HG02943 (cell line): ENCODE results near the gene CCT7.

Experiments
- ATAC-seq: cut with Tn5 transposase; IDR thresholded peaks from one replicate; pipeline ENCODE4 v1.9.1; 2021; ENCODE audit warnings: mild to moderate bottlenecking, low read depth, moderate library complexity; ENCODE audit not compliant: unreplicated experiment

CCT7 gene

DNA sequence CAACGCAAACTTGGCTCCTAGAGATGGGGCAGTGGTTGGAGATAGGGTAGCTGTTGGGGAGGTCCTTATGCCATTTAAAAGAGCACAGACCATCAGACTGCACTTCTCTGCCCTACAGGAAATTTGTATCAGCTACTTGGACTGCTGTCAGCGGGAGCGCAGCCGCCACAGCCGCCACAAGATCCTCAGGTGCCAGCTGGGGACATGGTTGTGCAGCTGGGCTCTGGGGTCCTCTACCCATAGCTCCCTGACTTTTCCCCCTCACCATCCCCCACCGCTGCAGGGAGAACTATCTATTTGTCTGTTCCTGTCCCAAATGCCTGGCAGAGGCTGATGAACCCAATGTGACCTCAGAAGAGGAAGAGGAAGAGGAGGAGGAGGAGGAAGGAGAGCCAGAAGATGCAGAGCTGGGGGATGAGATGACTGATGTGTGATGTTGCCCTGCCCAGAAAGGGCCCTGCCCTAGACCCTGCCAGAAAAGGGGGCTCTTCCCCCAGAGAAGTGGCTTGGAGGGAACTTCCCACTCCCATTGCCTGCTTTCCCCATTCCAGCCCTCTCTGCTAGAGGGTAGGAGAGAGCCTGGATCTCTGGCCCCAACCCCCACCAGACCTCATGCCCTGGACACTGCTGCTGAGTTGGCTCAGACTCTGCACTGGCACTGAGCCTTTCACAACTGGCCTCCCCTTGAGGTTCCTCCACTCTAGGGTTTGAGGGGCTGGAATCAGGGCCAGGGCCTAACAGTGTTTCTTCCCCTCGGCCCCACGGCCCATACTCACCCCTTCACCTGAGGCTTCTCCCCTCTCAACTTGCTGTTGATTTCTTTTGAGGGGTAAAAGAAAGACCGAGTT, 8.4 kb upstream of the CCT7 start:
- no peak for ATAC-seq

DNA sequence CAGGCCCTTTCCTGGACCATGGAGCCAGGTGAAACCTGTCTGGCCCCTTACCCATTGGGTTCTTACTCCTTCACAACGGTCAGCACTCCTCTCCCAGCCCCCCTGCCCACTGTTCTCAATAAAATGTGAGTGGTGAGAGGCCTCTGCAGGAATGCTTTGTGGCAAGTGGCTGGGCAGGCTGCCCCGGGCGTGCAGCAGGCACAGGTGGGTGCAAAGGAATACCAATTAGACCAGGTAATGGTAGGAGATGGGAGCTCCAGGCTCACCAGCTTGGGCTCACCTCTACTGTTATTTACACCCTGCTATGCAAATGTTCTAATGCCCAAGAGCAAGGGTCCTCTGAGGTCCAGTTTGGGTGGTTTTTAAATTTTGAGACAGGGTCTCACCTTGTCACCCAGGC, 7.0 kb upstream of the CCT7 start:
- ATAC-seq = no peak

DNA sequence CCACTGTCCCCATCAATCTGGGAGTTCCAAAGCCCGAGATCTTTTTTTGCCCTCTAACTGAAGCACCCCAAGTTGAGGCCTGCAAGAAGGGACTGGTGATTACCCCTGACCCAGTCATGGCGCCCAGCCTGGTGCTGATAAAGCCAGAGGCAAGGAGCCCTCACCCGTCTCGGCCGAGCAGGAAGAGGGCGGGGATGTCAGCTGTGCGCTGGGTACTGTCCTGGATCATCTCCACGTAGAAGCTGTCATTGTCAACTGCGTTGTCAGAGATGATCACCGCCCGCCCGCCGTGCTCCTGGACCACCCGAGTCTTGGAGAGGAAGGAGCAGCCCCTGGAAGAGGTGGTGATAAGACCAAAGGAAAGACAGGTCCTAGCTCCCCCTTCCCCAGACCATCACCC, 5.5 kb upstream of the CCT7 start:
- no peak for ATAC-seq

DNA sequence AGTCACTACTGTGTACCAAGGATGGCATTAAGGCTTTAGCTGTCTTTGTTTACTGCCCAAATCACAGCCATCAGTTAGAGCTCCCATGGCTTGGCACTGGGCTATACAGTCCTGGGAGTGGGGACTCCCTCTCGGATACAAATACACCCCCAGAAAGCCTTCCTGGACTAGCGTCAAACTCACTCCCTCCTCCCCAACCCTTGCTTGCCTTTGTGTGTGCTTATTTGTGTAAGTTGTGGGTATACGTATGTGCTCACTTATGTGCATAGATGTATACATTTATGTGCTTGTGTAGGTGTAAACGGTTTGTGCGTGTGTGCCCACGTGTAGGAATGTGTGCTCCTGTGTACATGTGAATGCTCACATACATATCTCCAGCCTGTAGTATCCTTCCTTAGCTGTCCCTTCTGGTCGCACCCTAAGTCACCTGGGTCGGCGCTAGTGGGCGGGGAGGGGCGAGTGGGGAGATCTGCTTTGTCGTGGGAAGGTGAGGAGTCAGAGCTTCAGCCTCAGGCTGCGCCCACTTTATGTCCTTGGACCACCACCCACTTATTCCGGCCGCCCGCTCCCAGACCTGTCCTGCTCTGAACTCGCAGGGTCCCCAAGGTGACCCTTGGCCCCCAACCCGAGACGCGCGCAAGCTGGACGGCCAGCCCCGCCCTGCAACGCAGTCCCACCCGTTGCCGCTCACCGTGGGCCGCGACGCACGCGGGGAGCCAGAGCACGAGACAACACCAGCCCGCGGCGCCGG, 1.5 kb upstream of the CCT7 start:
- ATAC-seq = peak; percentile 4

DNA sequence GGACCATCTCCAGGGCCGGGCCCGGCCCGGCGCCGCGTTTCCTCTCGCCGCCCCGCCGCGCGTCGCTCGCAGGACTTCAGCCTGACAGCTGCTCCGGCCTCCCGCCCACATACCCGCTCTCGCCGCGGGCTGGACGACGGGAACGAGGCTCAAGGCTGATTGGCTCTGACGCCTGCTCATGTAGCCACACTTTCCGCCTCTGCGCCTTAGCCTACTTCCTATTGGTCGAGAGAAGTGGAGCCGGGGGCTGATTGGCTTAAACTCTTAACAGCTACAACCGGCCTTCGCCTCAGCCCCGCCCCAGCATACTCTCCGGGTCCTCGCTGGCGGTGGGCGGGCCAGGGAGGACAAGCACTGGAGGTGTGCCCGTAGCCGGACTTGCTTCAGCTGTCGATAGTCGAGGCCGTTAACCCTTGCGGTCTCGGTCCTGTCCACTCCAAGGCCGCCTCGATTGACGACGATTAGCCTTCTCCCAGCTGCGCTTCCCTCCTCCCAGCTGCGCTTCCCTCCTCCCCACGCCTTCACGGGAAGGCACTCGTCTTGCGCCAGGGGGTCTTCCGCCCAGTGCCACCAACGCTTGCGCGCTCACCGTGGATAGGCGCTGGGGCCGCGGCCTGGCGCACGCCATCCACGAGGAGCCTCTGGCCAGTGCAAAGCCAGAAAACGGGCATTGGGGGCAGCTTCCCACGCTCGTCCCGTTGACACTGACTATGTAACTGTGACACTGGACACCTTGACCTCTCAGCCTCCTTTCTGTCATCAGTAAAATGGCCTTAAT, 765 bp upstream of the CCT7 start, which contains the start of gene PRADC1:
PRADC1 (minus strand) TSS at position 86 of the 778 bp plus-strand sequence; CDS start at position 7, 79 bp downstream.
- peak; percentile 88 for ATAC-seq

DNA sequence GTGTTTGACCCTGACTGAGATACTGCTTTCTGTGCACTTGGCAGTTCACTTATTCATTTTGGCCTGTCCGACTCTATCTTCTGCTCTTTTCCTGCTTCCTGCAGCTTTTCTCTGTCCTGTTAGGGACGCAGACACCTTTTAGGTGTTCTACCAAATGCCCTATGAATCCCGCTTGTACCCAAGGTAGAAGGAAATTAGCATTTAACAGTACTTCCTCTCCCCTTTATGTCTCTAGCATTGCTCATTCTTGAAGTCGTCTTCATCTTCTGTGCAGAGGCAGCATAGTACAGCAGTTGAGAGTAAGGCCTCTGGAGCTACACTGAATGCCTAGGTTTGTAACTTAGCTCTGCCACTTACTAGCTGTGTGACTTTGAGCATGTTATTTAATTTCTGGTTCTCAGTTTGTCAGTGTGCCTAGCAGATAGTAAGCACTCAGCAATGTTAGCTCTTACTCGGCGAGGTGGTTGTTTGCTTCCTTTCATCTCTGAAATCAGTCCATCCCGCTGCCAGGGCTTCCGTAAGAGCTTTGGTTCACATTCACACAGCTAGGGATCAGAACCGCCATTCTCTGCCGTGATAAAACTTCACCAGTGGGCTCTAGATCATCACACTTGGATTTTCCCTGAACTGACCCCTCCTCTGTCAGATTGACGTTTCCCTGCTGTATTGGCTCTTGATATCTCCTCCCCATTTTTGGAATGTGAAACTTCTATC, 1.4 kb downstream of the CCT7 start:
- no peak for ATAC-seq

DNA sequence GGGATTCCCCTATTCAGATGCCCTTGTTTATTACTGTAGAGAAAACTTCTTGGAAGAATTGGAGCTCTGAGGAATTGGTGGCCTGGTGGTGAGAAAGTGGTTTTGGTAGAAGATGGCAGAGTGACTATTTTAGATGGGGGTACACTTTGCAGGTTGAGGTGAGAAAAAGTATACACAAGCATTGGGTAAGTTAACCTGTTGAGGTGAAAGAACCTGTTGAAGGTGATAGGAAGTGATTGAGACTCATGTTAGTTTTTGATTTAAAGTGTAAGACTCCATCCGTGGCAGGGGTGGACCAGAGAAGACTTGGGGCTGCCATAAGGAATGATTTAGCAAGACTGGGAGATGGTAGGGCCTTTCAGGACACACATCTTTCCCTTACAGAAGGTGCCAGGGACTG, 3.1 kb downstream of the CCT7 start:
- ATAC-seq = no peak

DNA sequence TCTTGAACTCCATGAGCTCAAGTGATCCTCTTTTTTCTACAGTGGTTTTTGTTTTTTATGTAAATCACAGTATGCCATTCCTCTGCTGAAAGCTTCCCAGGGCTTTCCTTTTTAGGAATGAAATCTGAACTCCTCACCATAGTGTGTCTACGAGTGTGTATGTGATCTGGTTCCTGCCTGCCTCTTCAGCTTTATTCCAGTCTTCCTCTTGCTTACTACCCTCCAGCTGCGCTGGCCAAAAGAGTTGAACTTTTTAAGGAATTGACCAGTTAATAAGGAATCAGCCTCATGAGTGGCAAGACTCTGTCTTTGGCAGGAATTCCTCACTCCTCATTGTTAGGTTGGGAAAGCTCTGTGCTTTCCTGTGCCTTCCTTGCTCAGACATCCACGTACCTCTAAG, 4.0 kb downstream of the CCT7 start:
- ATAC-seq = no peak

DNA sequence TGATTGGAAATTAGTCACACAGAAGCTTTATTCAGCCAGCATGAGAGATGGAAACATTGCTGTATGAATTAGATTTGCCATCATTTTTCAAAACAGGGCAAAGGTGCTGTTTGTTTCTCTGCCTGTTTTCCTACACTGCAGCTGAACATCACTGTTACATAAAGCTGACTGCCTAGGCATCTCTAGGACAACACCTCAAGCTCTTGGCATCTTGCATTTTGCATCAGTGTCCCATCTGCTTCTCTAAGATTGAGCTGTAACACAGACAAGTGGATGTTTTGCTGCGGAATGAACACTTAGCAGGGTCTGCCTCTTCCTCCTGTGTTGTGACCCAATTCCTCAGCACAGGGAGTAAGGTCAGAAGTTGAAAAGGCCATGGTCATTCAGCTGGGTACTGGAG, 4.9 kb downstream of the CCT7 start:
- ATAC-seq = no peak

DNA sequence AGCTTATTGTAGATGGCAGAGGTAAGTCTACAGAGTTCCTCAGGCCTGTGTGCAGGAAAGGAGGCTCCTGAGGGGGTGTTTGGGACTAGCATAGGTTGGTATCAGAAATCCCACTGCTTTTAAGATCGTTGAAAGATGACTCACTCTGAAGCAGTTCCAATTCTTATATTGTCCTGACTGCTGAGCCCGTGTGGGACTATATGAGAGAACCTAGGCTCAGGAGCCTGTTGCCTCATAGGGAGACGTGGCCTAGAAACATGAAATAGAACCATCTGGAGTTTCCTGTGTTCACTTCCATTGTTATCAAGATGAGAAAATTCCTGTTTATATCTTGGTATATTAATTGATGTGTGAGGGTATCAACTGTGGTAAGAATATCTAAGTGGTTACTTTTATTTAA, 5.7 kb downstream of the CCT7 start:
- no peak for ATAC-seq

DNA sequence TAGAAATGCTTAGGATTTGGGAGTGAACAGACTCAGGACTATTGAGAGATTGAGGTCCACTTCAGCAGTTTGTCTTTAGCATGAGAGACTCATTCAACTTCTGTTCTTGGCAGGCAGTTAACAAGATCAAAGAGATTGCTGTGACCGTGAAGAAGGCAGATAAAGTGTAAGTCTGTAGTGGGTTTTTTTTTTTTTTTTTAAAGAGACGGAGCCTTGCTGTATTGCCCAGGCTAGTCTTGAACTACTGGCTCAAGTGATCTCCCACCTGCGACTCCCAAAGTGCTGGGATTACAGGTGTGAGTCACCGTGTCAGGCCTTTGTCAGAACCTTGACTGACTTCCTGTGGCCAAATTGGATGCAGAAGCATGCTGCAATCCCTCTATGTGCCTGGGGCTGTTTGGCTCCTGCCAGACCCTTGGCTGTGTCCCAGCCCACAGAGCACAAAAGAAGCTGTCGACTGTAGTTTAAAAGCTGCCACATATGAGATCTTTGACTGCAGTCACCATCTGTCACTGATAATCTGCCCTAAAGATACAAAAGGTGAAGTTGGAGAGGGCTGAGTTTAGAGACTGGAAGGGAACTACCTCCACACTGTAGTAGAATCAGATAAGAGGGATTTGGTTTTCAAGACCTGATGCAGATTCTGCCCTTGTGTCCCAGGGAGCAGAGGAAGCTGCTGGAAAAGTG, 9.9 kb downstream of the CCT7 start:
- no peak for ATAC-seq

DNA sequence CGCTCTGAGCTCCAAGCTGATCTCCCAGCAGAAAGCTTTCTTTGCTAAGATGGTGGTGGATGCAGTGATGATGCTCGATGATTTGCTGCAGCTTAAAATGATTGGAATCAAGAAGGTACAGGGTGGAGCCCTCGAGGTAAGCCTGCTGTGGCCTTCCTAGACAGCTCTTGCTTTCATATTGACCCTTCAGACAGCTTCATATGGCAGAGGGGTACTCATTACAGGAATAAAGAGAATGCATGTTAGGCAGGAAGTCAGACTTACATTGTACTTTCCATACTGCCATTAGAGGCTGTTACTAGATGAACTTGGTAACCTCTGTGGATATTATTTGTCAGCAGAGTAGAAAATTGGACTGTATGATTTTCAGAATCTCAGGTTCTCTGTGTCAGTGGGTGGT, 10.5 kb downstream of the CCT7 start:
- ATAC-seq = no peak

DNA sequence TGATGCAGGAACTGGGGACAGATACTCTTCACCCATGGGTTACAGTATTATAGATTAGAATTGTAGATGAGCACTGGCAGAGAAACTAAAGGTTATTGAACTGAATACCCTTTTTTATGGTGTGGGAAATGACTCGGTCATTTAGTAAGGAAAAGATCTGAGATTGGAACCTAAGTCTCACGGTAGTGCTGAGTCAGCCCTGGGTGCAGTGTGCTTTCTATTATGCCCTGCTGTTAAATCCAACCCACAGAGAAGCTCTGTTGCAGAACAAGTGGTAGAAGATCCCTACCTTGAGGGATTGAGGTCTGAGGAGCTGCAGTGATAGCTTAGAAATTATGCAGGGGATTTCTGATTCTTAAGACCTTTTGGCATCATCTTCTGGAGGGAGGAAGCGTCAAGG, 12.7 kb downstream of the CCT7 start:
- no peak for ATAC-seq

DNA sequence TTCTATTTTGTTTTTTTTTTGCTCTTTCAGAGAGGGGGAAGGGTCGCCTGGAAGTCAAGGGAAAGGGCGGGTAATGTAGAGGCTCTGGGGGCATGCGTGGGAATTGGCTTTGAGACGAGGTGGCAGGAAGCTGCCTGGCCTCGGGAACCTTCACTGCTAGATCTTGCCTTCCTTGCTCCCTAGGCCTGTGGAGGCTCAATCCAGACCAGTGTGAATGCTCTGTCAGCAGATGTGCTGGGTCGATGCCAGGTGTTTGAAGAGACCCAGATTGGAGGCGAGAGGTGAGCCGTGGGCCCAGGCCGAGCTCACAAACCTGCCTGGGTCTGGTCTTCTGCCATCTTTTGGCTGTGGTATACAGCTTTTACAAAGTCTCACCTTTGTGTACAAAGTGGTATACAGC, 15.5 kb downstream of the CCT7 start:
- ATAC-seq = no peak

DNA sequence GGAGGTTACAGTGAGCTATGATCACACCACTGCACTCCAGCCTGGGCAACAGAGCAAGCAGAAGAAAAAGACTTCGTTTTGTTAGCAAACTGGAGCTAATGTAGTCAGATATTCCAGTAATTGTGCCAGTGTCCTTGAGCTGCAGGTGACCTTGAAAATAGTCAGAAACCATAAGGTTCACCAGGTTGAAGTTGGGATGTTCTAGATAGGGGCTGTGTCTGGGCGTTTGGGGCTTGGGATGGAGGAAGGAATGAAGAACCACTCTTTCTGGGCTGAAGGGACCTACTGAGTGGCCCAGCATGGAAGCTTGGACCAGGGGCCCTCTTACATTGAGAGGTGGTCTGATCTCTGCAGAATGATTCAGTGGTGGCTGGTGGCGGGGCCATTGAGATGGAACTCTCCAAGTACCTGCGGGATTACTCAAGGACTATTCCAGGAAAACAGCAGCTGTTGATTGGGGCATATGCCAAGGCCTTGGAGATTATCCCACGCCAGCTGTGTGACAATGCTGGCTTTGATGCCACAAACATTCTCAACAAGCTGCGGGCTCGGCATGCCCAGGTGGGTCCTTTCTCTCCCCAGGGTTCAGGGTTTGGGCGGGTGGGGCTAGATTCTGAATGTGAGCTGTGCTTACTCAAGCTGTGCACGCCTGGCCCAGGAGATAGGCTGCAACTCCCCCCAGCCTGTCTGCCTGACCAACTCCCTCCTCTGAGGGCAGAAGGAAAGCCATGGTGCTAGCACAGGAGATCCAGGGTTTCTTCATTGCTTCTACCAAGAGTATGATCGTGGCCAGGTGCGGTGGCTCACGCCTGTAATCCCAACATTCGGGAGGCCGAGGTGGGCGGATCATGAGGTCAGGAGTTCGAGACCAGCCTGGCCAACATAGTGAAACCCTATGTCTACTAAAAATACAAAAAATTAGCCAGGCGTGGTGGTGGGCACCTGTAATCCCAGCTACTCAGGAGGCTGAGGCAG, 17.1 kb downstream of the CCT7 start:
- no peak for ATAC-seq

DNA sequence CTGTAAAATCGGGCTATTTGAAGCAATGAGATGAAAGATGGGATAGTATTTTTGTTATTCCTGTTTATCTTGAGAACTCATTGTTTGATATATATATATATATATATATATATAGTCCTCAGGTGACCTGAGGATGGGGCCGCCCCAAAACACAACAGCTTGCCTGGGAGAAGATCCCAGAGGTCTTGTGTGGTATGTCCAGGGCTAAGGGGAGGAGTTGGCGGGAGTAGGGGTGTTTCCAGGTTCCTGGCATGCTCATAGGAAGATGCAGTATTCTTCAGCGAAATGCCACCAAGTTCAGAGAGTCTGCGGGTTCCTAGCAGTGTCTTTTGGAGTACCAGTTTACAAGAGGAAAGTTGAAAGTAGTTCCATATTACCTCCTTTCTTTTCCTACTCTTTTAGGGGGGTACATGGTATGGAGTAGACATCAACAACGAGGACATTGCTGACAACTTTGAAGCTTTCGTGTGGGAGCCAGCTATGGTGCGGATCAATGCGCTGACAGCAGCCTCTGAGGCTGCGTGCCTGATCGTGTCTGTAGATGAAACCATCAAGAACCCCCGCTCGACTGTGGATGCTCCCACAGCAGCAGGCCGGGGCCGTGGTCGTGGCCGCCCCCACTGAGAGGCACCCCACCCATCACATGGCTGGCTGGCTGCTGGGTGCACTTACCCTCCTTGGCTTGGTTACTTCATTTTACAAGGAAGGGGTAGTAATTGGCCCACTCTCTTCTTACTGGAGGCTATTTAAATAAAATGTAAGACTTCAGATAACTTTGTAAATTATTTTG, 18.3 kb downstream of the CCT7 start:
- ATAC-seq = no peak

DNA sequence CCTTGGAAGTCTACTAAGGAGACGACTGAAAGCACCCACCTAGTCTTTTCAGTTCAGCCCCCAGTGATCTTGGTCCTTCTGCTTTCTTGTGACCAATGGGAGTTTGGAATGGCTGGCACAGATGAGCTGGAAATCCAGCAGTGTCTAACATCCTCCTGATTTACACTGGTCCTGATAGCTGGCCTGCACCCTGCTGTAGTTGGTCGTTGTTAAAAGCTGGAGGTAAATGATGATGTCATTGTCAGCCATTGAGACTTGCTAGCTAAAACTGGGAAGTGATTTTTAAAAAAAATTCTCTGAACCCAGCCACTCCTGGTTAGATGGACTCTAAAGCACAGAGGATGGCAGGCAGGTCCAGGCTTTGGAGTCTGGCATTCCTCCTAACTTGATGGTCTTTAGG, 19.3 kb downstream of the CCT7 start:
- ATAC-seq = no peak

DNA sequence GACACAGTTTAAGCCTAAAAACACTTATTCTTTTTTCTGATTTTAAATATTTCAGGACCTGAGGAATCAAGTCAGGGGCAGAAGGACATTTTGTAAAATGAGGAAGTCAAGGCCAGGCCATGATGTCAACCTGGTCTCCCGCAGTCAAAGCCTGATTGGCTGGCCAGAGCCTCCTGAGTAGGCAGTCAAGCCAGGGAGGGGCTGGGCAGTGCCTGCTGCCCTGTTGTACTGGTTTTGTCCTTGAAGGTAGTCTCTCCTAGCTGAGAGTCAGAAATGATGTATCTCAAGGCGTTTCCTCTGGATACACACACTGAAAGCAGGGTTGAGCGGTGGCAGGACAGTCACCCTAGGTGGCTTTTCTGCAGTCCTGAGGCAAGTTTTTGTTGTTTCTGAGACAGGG, 19.8 kb downstream of the CCT7 start:
- ATAC-seq = no peak
